ENCODE results near the gene TIMM29.

DNA sequence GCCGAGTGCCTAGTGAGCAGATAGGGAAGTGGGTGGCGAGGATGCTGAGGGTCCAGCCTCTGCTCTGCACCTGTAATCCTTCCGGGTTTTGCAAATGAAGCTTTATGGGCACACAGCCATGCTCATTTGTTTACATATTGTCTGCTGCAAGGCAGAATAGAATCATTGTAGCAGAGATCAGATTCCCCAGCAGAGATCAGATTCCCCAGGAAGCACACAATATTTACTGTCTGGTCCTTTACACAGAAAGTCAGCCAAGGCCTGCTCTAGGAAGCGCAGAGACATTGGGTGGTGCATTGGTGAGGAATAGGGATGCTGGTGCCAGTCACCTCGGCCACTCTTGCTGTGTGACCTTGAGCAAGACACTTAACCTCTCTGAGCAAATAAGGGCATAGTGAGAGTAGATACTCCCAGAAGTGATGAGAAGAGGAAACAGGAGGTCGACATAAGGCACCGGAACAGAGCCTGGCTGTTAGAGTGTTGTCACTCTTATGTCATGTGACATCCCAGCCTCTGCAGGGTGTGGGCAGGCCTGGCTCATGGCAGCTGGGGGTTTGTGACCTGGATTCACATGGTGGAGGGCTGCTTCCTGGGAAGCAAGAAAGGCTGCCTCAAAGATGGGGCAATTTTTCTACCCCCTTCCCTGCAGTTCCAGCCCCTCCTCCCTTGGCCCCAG is 31.6 kb upstream of the TIMM29 start:
- TF ChIP-seq POLR2A (IDR thresholded peaks at IDR 0.05), result no peak
- TF ChIP-seq, protein P1, sequence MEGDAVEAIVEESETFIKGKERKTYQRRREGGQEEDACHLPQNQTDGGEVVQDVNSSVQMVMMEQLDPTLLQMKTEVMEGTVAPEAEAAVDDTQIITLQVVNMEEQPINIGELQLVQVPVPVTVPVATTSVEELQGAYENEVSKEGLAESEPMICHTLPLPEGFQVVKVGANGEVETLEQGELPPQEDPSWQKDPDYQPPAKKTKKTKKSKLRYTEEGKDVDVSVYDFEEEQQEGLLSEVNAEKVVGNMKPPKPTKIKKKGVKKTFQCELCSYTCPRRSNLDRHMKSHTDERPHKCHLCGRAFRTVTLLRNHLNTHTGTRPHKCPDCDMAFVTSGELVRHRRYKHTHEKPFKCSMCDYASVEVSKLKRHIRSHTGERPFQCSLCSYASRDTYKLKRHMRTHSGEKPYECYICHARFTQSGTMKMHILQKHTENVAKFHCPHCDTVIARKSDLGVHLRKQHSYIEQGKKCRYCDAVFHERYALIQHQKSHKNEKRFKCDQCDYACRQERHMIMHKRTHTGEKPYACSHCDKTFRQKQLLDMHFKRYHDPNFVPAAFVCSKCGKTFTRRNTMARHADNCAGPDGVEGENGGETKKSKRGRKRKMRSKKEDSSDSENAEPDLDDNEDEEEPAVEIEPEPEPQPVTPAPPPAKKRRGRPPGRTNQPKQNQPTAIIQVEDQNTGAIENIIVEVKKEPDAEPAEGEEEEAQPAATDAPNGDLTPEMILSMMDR (IDR thresholded peaks at IDR 0.05), result no peak

All from lower leg skin (tissue), 3 donors.